Endothelial cell of umbilical vein (primary cell): ENCODE results near the gene CYP1A2. TPM values are rescaled to one million over a fixed set of nuclear protein-coding genes. Genes with fewer than 3 reads are reported as not detected.

Experiments
- BruUV-seq: library from RNA; stranded (reverse); fragments of 400-500 nt; replicated peaks from 2 replicates; lab custom pipeline; 2021; lab: Mats Ljungman, UMichigan
- CTCF ChIA-PET: fragments of 300-600, 350-600 bp; sonication (Branson Sonifier 250); formaldehyde crosslinking; loops from one replicate; lab custom pipeline; 2021; ENCODE audit warnings: antibody characterized with exemption, inconsistent platforms; lab: Charles Lee
- POLR2A ChIA-PET: fragments of 300-600, 350-600 bp; sonication (Branson Sonifier 250); formaldehyde crosslinking; loops from one replicate; lab custom pipeline; 2021; ENCODE audit warnings: antibody characterized with exemption, inconsistent platforms; lab: Charles Lee
- DNase-seq: peaks from one replicate; pipeline ENCODE4 v3.0.0-alpha.2; 2011; ENCODE audit warnings: low read depth, low spot score
- FAIRE-seq: peaks from 2 replicates; lab custom pipeline; 2011; peaks lifted over from hg19 to GRCh38; lab: Jason Lieb, UNC
- H2AFZ ChIP-seq: 2 replicates; pipeline ENCODE4 v1.6.0; 2012; ENCODE audit warnings: low read depth, low read length, control low read depth, inconsistent platforms
- H3K27ac ChIP-seq: 2 replicates; pipeline ENCODE4 v1.5.1; 2011; ENCODE audit warnings: low read depth, mild to moderate bottlenecking, control low read depth, low read length, moderate library complexity; ENCODE audit not compliant: insufficient read depth
- H3K27me3 ChIP-seq, 2 experiments: 2 replicates each; pipeline versions ENCODE4 v1.6.0 to v1.6.1; 2011; ENCODE audit warnings: low read length in 2 of 2, mixed read lengths in 1 of 2; ENCODE audit not compliant: control insufficient read depth in 2 of 2, insufficient read depth in 2 of 2
- H3K36me3 ChIP-seq, 2 experiments: 2 replicates in 1 of 2; 3 replicates in 1 of 2; pipeline ENCODE4 v1.5.1; 2011; ENCODE audit warnings: low read length in 2 of 2, mild to moderate bottlenecking in 1 of 2, moderate library complexity in 1 of 2; ENCODE audit not compliant: control insufficient read depth in 2 of 2, insufficient read depth in 2 of 2; ENCODE audit errors: extremely low read depth in 1 of 2
- H3K4me1 ChIP-seq: 3 replicates; pipeline ENCODE4 v1.5.1; 2011; ENCODE audit warnings: mild to moderate bottlenecking, low read length; ENCODE audit not compliant: control insufficient read depth, insufficient read depth; ENCODE audit errors: extremely low read depth
- H3K4me2 ChIP-seq: 2 replicates; pipeline ENCODE4 v1.6.1; 2011; ENCODE audit warnings: low read length, control low read depth, mixed read lengths; ENCODE audit not compliant: insufficient read depth
- H3K4me3 ChIP-seq, 3 experiments: fragments of 200-600 bp in 1 of 3; sonication (generic), shearing (Covaris generic) in 1 of 3; replicated peaks in 1 of 3; 2 replicates each; pipeline ENCODE4 v1.5.1; 2011 to 2016; ENCODE audit warnings: control low read depth in 3 of 3, low read length in 3 of 3, mild to moderate bottlenecking in 2 of 3, inconsistent platforms in 1 of 3, low read depth in 1 of 3, moderate library complexity in 1 of 3; ENCODE audit not compliant: insufficient read depth in 1 of 3
- H3K79me2 ChIP-seq: 2 replicates; pipeline ENCODE4 v1.6.0; 2012; ENCODE audit warnings: low read length, inconsistent platforms; ENCODE audit not compliant: control insufficient read depth, insufficient read depth
- H3K9ac ChIP-seq: replicated peaks from 2 replicates; pipeline ENCODE3; 2011; ENCODE audit warnings: low read length, control low read depth; ENCODE audit not compliant: insufficient read depth; ENCODE audit errors: extremely low read depth
- H3K9me1 ChIP-seq: replicated peaks from 3 replicates; pipeline ENCODE4 v1.6.0; 2011; ENCODE audit warnings: mild to moderate bottlenecking, low read length; ENCODE audit not compliant: control insufficient read depth, insufficient read depth; ENCODE audit errors: extremely low read depth
- H3K9me3 ChIP-seq: replicated peaks from 2 replicates; pipeline ENCODE4 v1.5.1; 2012; ENCODE audit warnings: low read length, inconsistent platforms; ENCODE audit not compliant: control insufficient read depth, insufficient read depth
- H4K20me1 ChIP-seq: replicated peaks from 2 replicates; pipeline ENCODE3; 2011; ENCODE audit warnings: mild to moderate bottlenecking, low read length; ENCODE audit not compliant: control insufficient read depth, insufficient read depth; ENCODE audit errors: extremely low read depth
- CTCF ChIP-seq, 2 donors: IDR thresholded peaks; 1 replicate in 1 of 2; 2 replicates in 1 of 2; pipeline ENCODE4 v1.5.1; 2011; ENCODE audit warnings: low read length in 2 of 2, mild to moderate bottlenecking in 2 of 2, moderate library complexity in 2 of 2, control low read depth in 1 of 2, inconsistent platforms in 1 of 2, low read depth in 1 of 2; ENCODE audit not compliant: insufficient read depth in 1 of 2; ENCODE audit errors: extremely low read depth in 1 of 2
- EZH2 ChIP-seq: IDR thresholded peaks from 2 replicates; pipeline ENCODE4 v1.6.1; 2012; ENCODE audit warnings: borderline replicate concordance, low read depth, mild to moderate bottlenecking, moderate library complexity, low read length, inconsistent platforms; ENCODE audit not compliant: severe bottlenecking
- FOS ChIP-seq: IDR thresholded peaks from 2 replicates; pipeline ENCODE4 v1.6.1; 2011; ENCODE audit warnings: mild to moderate bottlenecking, low read length, moderate library complexity, borderline replicate concordance; ENCODE audit not compliant: insufficient read depth
- GATA2 ChIP-seq: IDR thresholded peaks from 2 replicates; pipeline ENCODE4 v1.7.0; 2011; ENCODE audit warnings: low read depth, mild to moderate bottlenecking, moderate library complexity, mixed read lengths, low read length; ENCODE audit not compliant: insufficient read length, insufficient read depth
- JUN ChIP-seq: IDR thresholded peaks from 2 replicates; pipeline ENCODE4 v1.6.1; 2011; ENCODE audit warnings: borderline replicate concordance, low read depth; ENCODE audit not compliant: insufficient read length, insufficient read depth
- MYC ChIP-seq: IDR thresholded peaks from one replicate; pipeline ENCODE4 v1.6.1; 2011; ENCODE audit warnings: mild to moderate bottlenecking, low read depth, low read length
- POLR2A ChIP-seq: IDR thresholded peaks from 2 replicates; pipeline ENCODE4 v1.6.1; 2012; ENCODE audit warnings: low read depth, mild to moderate bottlenecking, control low read depth, low read length
- POLR2AphosphoS5 ChIP-seq: IDR thresholded peaks from 2 replicates; pipeline ENCODE4 v1.6.1; 2012; ENCODE audit warnings: low read depth, mild to moderate bottlenecking, control low read depth, low read length, moderate library complexity; ENCODE audit not compliant: insufficient read depth
- dilution Hi-C: fragments of 300-500 bp; cut with MboI; formaldehyde crosslinking; loops from one replicate; pipeline ENCODE4 v1.15.0; 2019; ENCODE audit warnings: low sequenced_read_pairs; ENCODE audit not compliant: extremely low pct_ligation_motif_present
- intact Hi-C: fragments of 100-400 bp; cut with micrococcal nuclease; formaldehyde crosslinking; loops from one replicate; pipeline ENCODE4 v1.10.0; 2022
- polyA plus RNA-seq, 4 experiments: library from polyadenylated mRNA; depleted of rRNA in 3 of 4; stranded (reverse) in 3 of 4; unstranded in 1 of 4; fragments of >200 nt; gene quantifications; 2 replicates each; pipeline versions ENCODE4 v1.2.1 to v1.2.3, GENCODE V29; 2011 to 2012; ENCODE audit warnings: missing spikeins in 1 of 4
- total RNA-seq: library from RNA; stranded (reverse); gene quantifications from 2 replicates; pipeline ENCODE4 v1.2.3, GENCODE V29; 2021
- TF ChIP-seq, protein P1 (sequence below): IDR thresholded peaks from 2 replicates; pipeline ENCODE4 v1.6.1; 2011; ENCODE audit not compliant: insufficient read depth, insufficient read length

Gene CYP1A2
- total and polyA plus RNA-seq, 2 donors (not counting 3 experiments of a cell fraction or from before 2014, with no cell fraction given): not detected

DNA sequence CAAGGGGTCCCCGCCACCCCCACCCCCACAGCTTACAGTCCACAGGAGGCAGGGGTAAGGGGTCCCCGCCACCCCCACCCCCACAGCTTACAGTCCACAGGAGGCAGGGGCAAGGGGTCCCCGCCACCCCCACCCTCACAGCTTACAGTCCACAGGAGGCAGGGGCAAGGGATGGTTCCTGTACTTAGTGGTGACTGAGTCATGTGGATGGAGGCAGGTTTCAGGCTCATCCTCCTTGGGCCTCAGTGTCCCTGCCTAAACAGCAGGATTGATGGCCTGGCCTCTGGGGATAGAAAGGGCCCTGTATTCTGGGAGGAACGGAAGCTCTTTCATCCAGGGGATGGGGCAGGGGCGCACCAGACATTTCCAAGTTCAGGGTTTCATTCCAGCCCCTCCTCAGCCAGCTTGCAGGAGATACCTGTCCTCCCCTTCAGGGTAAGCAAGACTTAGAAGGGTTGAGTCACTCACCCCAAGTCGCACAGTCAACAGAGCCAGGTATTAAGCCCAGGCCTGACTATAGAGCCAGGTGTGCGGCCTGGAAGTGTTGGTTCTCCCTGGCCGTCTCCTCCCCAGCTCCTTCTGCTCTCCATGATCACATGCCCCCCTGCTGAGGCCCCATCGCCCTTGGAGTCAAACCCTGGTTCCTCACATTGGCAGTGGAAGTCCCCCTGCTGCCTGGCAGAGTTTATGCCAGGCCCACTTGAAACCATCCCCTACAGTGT is 45.8 kb downstream of the CYP1A2 start:
- Histone ChIP-seq H3K4me2 (no peak overlapping the region), H3K36me3 (peaks cover 0 to 7% of the 10 kb centered on the region in 2 experiments), H2AFZ (no peak overlapping the region), H3K9me1 (no peaks in the 10 kb centered on the region), H3K79me2 (peaks cover 68% of the 10 kb centered on the region), H3K27me3 (no peaks in the 10 kb centered on the region), H3K4me3 (no peak overlapping the region), H3K27ac (no peak overlapping the region), H3K4me1 (peaks cover 6% of the 10 kb centered on the region), H3K9me3 (no peaks in the 10 kb centered on the region), H3K9ac (no peak overlapping the region), H4K20me1 (no peaks in the 10 kb centered on the region)
- DNase-seq (no peak), FAIRE-seq (no peak)
- intact Hi-C loops (no loop called here), dilution Hi-C loops (no loop called here)
- CTCF ChIA-PET: interaction anchor here (1.3 to 6.5 kb wide), 8 partner anchors 10 to 160 kb away, joined by 3 to 69 read pairs (median 10); partner anchors contain the start of gene CSK
- BruUV-seq: no TSS peak
- TF ChIP-seq POLR2AphosphoS5: no peak
- no peak for TF ChIP-seq GATA2
- TF ChIP-seq POLR2A: no peak
- POLR2A ChIA-PET: interaction anchor here (0.6 kb wide), 1 partner anchor 155 kb away, joined by 3 read pairs; no protein-coding TSS in a partner anchor

DNA sequence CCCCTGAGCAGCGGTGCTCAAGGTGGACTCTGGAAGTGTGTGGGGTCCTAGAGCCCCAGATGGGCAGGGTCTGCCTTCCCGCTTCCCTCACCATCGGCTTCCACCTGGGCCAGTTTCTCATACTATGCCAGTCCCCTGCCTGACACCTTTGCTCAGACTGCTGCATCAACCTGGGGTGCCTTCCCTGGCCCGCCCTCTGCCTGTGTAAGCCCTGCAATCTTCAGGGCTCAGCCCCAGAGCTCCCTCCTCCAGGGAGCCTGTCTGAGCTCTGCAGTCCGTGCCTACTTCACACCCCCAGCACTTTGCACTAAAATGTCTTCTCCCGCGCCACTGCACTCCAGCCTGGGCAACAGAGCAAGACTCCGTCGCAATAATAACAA is 46.3 kb downstream of the CYP1A2 start:
- Histone ChIP-seq H3K9me3 (no peaks in the 10 kb centered on the region), H3K4me2 (no peak overlapping the region), H3K9ac (no peak overlapping the region), H3K36me3 (peaks cover 0 to 4% of the 10 kb centered on the region in 2 experiments), H3K27ac (no peak overlapping the region), H4K20me1 (no peaks in the 10 kb centered on the region), H3K79me2 (peaks cover 62% of the 10 kb centered on the region), H3K27me3 (no peaks in the 10 kb centered on the region), H3K4me1 (peaks cover under 1% of the 10 kb centered on the region), H2AFZ (no peak overlapping the region), H3K4me3 (no peak overlapping the region), H3K9me1 (no peaks in the 10 kb centered on the region)
- ChIA-PET POLR2A (no interaction called here), CTCF (interaction anchor here (1.3 to 6.5 kb wide), 3 partner anchors 23 to 158 kb away, joined by 3 to 69 read pairs (median 16); no protein-coding TSS in a partner anchor)
- no peak for FAIRE-seq
- dilution Hi-C loops: no loop called here
- intact Hi-C loops: no loop called here
- no peak for DNase-seq
- TF ChIP-seq JUN (no peak), CTCF (IDR thresholded peaks at IDR 0.05; ENCODE audit: extremely low read depth in 1 of 2, insufficient read depth in 1 of 2, low read depth in 1 of 2, low read length in 2 of 2) (no peak), POLR2A (no peak), GATA2 (no peak), POLR2AphosphoS5 (no peak), EZH2 (no peak), MYC (no peak), FOS (no peak)
- TF ChIP-seq, protein P1, sequence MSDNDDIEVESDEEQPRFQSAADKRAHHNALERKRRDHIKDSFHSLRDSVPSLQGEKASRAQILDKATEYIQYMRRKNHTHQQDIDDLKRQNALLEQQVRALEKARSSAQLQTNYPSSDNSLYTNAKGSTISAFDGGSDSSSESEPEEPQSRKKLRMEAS: no peak
- no TSS peak for BruUV-seq
